Posterior vena cava (tissue), 2 donors: ENCODE results near the gene RAB38. TPM values are rescaled to one million over a fixed set of nuclear protein-coding genes. Genes with fewer than 3 reads are reported as not detected.

Source experiments
- DNase-seq: peaks from one replicate; pipeline ENCODE4 v3.0.0-alpha.2; 2020; ENCODE audit warnings: low spot score
- intact Hi-C, 2 donors: fragments of 100-400 bp; cut with DNase I; formaldehyde crosslinking; loops; one replicate each; pipeline versions ENCODE4 v1.14.1 to v1.14.2; 2022 to 2023
- long read RNA-seq, 2 donors: library from polyadenylated mRNA; unstranded; transcript quantifications; one replicate each; pipeline ENCODE4 v2.0.0, GENCODE V29; 2020 to 2021
- total RNA-seq, 2 donors: library from RNA; stranded (reverse); fragmentation: NEBNext Ultra II Directional; extraction: Animal tissue kit (Norgen Biotek cat#: 25700); gene quantifications; one replicate each; pipeline ENCODE4 v1.2.1, GENCODE V29; 2021
- donor health status: DM: yes; HTN: yes; CAD: no.
- donor health status: DM: yes; HTN: yes; CAD: no.

Gene RAB38
- under 1 TPM; 0.86 to 0.97 TPM for total RNA-seq
- long read RNA-seq, donor 1 = 0 reads
- long read RNA-seq, donor 2, partial matches to known transcripts = 0 of 3 reads
- long read RNA-seq, donor 2, other reads (novel, unspliced or antisense) = 0 of 3 reads

GRCh38 chr11:88174709-88175568, at the start of gene RAB38:
TSS of gene RAB38 (minus strand) at chr11:88175443. CDS start at chr11:88175384, 59 bp downstream.
- intact Hi-C loops = loop anchor here in 1 of 2 donors (5.0 kb wide), 1 partner anchor 1258 kb away; no protein-coding TSS in a partner anchor
- peak; percentile 93 for DNase-seq

DNA sequence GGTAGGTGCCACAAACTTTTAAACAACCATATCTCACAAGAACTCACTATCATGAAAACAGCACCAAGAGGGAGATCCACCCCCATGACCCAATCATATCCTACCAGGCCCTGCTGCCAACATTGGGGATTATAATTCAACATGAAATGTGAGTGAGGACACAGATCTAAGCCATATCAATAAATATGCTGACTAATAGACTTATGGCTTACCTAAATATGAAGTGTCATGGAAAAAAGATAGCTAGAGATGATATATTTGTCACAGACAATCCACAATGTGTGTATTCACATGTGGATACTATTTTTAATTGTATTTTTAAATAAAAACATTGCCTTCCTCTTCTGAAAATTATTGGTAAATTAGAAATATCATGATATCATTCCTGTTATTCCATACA, 38.2 kb upstream of the RAB38 start:
- intact Hi-C loops = no loop called here
- DNase-seq = no peak

GRCh38 chr11:88212300-88212699, 37.1 kb upstream of the RAB38 start:
- DNase-seq = no peak
- intact Hi-C loops = no loop called here

DNA sequence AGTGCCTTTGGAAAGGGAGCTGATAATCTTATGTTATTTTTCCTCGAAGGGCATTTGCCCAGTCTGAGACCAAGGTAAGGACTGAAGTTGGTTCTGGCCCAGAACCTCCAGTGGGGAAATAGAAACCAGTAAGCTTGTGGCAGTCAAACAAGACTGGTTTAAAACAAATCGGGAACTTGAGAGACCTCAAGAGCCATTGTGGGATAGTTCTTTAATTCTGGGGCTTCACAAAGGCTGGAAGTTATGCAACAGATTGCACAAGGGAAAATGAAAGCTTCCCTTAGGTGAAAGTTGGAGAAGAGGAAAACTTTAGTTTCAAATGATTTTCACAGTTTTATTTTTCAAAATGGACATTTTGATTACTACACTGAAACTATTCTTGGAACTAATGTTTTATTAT, 33.5 kb upstream of the RAB38 start:
- intact Hi-C loops = no loop called here
- no peak for DNase-seq

- no peak for DNase-seq
- intact Hi-C loops = no loop called here
Observed at GRCh38 chr11:88206751-88207150, 31.5 kb upstream of the RAB38 start.

DNA sequence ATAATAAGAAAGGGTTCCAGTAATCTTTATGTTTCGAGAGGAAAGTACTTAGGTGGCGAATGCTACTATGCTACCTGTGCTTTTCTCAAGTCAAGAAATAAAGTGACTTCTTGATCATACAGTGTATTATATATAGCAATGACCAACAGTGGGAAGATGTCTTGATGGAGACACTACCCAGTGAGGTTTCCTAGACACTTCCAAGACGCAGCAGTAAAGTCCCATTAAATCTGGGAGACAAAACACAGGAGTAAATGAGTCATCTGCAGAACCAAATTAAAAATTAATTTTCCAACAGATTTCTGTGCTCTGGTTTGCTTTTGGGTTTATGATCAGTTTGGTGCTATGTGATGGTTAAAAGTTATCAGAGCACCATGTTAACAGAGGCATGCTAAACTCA, 29.1 kb upstream of the RAB38 start:
- DNase-seq = no peak
- intact Hi-C loops = no loop called here

DNA sequence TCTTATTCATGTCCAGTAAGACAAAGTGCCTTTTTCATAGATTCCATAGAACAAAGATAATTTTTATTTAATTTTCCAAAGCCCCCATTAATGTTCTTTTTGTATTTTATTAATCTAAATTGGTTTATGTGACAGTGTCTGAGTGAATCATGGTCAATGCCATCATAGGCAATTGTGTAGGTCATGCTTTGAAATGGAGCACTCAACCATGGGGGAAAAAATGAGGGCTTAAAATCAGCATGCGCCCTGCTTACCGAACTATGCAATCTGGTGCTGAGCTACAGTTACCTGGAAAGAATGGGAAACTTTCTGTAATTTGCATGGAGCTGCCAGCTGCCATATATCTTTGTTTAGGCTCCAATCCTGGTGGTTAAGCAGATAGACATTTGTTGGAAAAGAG, 28.4 kb upstream of the RAB38 start:
- intact Hi-C loops = no loop called here
- DNase-seq = no peak

GRCh38 chr11:88202498-88202897, 27.3 kb upstream of the RAB38 start:
- intact Hi-C loops = no loop called here
- no peak for DNase-seq

DNA sequence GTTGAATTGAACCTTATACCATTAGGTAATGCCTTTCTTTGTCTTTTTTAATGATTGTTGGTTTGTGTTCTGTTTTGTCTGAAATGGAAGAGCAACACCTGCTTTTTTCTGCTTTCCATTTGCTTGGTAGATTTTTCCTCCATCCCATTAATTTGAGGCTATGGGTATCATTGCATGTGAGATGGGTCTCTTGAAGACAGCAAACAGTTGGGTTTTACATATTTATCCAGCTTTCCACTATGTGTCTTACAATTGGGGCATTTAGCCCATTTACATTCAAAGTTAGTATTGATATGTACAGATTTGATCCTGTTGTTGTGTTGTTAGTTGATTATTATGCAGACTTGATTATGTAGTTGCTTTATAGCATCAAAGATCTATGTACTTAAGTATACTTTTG, 21.1 kb upstream of the RAB38 start:
- no peak for DNase-seq
- intact Hi-C loops = no loop called here

GRCh38 chr11:88195908-88196307, 20.7 kb upstream of the RAB38 start:
- intact Hi-C loops = no loop called here
- DNase-seq = no peak

DNA sequence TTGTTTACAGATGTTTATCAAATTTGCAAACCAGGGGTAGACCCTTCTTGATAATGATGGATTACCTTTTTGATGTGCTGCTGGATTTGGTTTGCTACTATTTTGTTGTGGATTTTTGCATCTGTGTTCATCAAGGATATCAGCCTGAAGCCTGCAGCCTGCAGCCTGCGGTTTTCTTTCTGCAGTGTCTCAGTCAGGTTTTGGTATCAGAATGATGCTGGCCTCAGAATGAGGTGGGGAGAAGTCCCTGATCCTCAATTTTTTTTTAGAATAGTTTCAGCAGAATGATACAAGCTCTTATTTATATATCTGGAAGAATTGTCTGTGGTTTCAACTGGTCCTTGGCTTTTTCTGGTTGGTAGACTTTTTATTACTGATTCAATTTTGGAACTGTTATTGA, 19.7 kb upstream of the RAB38 start:
- intact Hi-C loops = no loop called here

GRCh38 chr11:88193278-88193677, 18.0 kb upstream of the RAB38 start:
- no peak for DNase-seq
- intact Hi-C loops = no loop called here

More for the DNA sequence above, 19.7 kb upstream of the RAB38 start:
- DNase-seq = no peak

GRCh38 chr11:88188932-88189253, 13.7 kb upstream of the RAB38 start:
- no peak for DNase-seq

GRCh38 chr11:88188251-88188931, 13.1 kb upstream of the RAB38 start:
- DNase-seq = no peak
- intact Hi-C loops = no loop called here

More at GRCh38 chr11:88188932-88189253, 13.7 kb upstream of the RAB38 start:
- intact Hi-C loops = no loop called here

DNA sequence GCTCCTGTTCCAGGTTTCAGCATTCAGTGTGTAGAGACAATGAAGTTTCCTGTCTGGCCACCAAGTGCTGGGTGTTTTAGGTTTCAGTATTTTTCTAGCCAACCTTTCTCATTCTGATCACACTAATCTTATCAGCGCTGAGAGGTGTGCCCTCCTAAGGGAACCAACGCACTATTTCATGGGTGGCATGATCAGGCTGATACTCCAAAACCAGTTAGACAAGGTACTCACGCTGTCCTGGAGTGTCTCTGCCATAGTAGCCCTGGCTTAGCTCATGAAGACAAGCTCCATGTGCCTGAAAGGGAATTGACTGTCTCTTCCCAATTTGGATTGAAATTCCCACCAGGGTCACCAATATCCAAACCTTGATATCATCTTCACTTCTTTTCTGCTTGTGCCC, 8.0 kb upstream of the RAB38 start:
- DNase-seq = no peak
- intact Hi-C loops = no loop called here

DNA sequence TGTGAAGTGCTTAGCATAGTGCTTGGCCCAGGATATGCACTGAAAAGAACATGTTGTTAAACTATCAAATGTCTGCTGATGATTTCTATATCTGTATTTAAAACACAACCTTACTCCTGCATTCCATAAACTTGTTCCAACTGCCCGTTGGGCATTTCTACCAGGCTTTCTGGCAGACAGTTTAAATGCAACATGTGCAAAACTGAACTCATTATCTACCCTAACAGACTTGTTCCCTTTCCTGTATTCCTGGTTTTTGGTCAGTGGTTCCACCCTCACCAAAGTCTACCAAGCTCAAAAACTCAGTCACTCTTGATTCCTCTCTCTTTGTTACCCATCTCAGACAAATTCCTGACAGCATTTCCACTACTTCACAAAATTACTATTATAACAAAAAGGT, 6.5 kb upstream of the RAB38 start:
- DNase-seq = no peak
- intact Hi-C loops = no loop called here

DNA sequence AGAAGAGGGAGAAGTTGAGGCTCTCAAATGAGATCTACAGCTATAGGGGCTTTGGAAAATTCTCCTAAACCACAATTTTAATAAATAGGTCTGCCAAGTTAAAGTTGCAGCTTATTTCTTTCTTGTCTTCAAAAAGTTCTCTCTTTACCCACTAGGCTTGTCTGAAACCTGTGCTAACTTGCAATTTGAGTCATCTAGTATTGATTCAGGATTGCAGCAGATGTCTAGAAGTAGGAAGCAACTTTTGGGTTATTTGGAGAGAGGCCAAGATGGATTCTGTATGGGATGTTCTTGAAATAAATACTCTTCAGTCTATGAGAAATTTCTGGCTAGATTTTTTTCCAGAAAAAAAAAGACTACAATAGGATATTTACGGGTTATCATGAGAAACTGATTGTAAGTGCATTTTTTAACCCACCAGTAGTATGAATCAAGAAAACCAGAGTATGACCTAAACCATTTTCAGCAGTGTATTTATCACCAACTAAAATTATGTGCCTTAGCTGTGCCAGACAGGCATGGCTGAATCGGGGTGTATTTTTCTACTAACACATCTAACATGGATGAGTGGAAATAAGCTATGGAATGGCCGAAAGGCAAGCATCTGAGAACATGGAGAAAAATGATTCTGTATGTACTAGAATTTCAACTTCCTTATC, 4.9 kb upstream of the RAB38 start:
- intact Hi-C loops = loop anchor here in 1 of 2 donors (5.0 kb wide), 1 partner anchor 1263 kb away; no protein-coding TSS in a partner anchor

DNA sequence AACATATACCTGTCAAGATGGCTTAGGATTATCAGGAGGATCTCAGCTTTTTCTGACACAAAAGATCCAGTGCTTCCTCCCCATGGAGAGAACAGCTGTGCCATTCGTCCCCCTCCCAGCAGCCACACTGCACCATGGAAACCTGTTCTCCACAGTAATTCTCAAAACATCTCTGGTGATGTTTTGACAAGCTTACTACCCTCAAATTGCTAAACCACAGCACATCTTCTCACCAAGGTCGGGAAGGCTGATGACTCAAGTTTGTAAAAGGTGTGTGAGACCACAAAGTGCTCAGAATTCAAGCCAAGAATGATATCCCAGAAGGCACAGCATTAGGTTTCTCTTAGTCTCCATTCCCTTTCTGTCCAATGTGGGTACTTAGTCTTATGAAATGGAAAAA, 3.9 kb upstream of the RAB38 start:
- intact Hi-C loops = loop anchor here in 1 of 2 donors (5.0 kb wide), 1 partner anchor 1262 kb away; no protein-coding TSS in a partner anchor
- DNase-seq = no peak

More for the DNA sequence above, 4.9 kb upstream of the RAB38 start:
- no peak for DNase-seq

GRCh38 chr11:88178191-88178590, 2.9 kb upstream of the RAB38 start:
- intact Hi-C loops = loop anchor here in 1 of 2 donors (5.0 kb wide), 1 partner anchor 1261 kb away; no protein-coding TSS in a partner anchor
- no peak for DNase-seq
